CD4-positive, alpha-beta T cell treated with Interleukin-4 for 1 hour (primary cell): Measurements from ENCODE around the gene TAS1R3.
A peak's percentile ranks its signal among the peaks of the same experiment; 100 is the strongest.

Source experiments
- DNase-seq, 2 donors: peaks; one replicate each; pipeline ENCODE4 v3.0.0-alpha.2; 2020 to 2022

The TAS1R3 gene

GRCh38 chr1:1295154-1295923, 35.7 kb upstream of the TAS1R3 start:
- DNase-seq, result no peak

DNA sequence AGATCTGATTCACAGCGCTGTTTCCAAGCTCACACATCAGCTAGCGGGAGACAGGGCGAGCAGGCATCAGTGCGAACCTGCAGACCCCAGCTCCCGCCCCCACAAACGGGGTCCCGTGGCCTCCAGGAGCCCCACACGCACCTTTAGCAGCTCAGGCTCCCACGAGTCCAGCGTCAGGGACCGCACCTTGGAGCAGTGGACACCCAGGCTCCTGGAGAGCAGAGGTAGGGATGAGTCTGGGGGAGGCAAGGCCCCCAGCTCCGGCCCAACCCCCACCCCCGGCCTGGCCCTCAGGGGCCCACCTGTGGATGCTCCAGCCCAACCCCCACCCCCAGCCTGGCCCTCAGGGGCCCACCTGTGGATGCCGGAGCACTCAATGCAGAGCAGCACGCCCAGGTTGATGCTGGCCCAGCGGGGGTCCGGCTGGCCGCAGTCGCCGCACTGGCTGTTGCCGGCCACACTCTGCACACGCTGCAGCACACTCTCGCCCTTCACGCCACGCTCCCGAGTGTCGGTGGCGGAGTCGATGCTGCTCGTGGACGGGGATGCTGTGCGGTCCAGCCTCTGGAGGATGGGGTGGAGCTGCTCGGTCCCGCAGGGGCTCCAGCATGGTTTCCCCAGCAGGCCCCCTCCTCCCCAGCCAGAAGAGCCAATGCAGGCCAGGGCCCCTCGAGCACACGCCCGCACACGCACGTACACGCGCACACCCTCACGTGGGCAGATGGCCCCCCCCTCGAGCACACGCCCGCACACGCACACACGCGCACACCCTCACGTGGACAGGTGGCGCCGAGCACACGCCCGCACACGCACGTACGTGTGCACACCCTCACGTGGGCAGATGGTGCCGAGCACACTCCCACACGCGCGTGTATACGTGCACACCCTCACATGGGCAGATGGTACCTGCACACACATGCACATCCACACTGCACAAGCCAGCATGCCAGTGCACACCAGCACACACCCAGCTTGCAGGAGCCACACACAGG, 34.7 kb upstream of the TAS1R3 start:
- DNase-seq, result no peak

- no peak for DNase-seq
These were observed 33.2 kb upstream of the TAS1R3 start for GRCh38 chr1:1297802-1298424.

GRCh38 chr1:1298861-1299685, 32.0 kb upstream of the TAS1R3 start:
- DNase-seq, result no peak

- DNase-seq, result peak in 1 of 2 donors; percentile 31
These were observed 31.3 kb upstream of the TAS1R3 start for GRCh38 chr1:1299686-1300351.

DNA sequence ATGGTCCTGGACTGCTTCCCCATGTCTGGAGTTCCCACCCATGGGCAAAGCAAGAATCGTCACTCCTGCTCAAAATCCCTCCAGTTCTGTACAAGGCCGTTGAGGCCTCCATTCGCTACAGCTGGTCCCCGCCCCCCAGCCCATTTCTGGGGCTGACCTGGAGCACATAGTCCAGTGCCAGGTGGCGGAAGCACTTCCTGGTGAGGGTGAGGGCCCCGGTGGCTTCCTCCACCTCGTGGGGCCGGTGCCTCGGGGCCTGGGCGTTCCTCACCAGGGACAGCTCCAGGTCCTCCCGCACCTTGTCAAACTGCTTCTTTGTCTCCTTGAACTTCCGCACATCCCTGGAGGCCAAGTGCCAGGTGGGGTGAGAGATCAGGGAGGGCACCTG, 30.7 kb upstream of the TAS1R3 start:
- DNase-seq, result no peak

GRCh38 chr1:1302006-1302430, 29.1 kb upstream of the TAS1R3 start:
- DNase-seq, result no peak

- DNase-seq, result no peak
These were observed 28.1 kb upstream of the TAS1R3 start for GRCh38 chr1:1302951-1303509.

- DNase-seq, result no peak
These were observed 27.3 kb upstream of the TAS1R3 start for GRCh38 chr1:1303736-1304135.

- no peak for DNase-seq
These were observed 26.5 kb upstream of the TAS1R3 start for GRCh38 chr1:1304331-1305299.

- peak; percentile 69 for DNase-seq
These were observed 25.6 kb upstream of the TAS1R3 start for GRCh38 chr1:1305300-1306069.

DNA sequence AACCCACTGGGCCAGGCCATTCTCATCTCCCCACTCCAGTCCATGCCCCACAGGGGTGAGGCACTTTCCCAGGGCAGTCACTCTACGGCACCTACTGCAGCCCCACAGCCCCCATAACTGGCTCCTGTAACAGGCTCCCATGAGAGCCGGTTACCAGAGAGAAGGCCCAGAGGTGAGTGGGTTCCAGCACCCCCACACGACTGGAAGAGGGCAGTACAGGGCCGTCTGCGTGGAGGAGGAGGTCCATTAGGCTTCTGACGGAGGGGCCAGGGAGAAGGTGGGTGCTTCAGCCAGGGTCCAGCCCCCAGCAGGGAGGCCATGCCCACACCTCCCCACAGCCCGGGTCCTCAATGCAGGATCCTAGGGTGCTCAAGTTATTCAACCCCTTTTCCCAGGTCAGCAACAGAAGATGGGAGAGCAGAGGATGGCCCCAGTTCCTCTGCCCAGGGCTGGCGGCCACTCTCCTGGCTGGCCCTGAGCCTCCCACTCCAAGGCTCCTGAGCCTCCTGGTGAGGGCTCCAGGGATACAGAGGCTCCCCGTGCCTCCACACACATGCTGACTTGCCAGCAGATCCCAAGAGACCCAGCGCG, 24.9 kb upstream of the TAS1R3 start:
- no peak for DNase-seq

- DNase-seq, result no peak
These were observed 24.3 kb upstream of the TAS1R3 start for GRCh38 chr1:1306661-1307260.

GRCh38 chr1:1307261-1307922, 23.7 kb upstream of the TAS1R3 start:
- no peak for DNase-seq

DNA sequence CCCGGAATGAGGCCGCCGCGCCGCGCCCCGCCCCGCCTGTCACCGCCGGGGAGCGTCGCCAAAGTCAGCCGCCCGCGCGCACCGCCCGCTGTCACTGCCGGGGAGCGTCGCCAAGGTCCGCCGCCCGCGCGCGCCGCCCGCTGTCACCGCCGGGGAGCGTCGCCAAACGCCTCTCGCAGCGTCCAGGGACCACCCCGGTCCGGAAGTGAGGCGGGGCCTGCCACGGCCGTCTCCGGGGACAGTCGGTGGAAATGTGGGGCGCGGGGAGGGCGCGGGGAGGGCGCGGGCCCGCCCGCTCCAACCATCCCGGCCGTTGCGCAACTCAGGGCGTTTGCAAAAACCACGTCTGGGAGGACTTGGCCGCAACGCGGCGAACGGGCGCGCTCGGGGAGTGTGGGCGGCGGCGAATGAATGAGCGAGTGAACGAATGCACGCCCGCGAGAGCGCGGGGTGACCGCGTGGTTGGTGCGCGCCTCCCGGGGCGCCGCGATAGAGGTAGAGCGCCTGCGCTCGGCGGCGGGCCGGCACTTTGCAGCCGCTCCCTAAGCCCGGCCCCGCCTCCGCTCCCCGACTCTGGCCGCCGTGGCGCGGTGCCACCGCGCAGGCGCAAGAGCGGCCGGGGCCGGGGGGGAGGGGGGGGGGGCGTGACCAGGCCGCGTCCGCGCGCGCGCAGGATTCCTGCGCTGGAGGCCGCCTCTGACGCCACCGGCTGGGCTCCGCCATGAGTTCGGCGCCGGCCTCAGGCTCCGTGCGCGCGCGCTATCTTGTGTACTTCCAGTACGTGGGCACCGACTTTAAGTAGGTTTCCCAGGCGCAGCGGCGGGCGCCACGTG, 22.9 kb upstream of the TAS1R3 start, which contains the start of the genes ACAP3 and PUSL1:
ACAP3 (minus strand) TSS at position 8 of the 833 bp plus-strand sequence. CDS start 115 bp downstream, outside the sequence.
PUSL1 (plus strand) TSS at position 675 of the 833 bp plus-strand sequence; CDS start at position 722, 47 bp downstream.
- peak; percentile 90 to 91 for DNase-seq

- no peak for DNase-seq
These were observed 22.3 kb upstream of the TAS1R3 start for GRCh38 chr1:1308756-1309250.
